BLaER1 (cell line): Measurements from ENCODE around the gene MSANTD1.

ENCODE experiments used
- H3K27ac ChIP-seq: shearing (Covaris generic); formaldehyde crosslinking; 2 replicates; pipeline ENCODE4 v1.8.1; 2022
- H3K27me3 ChIP-seq: shearing (Covaris generic); formaldehyde crosslinking; 2 replicates; pipeline ENCODE4 v1.8.1; 2022
- H3K36me3 ChIP-seq: shearing (Covaris generic); formaldehyde crosslinking; 2 replicates; pipeline ENCODE4 v1.8.1; 2022
- H3K4me1 ChIP-seq: shearing (Covaris generic); formaldehyde crosslinking; 2 replicates; pipeline ENCODE4 v1.8.1; 2022
- H3K4me2 ChIP-seq: shearing (Covaris generic); formaldehyde crosslinking; 2 replicates; pipeline ENCODE4 v1.8.1; 2022
- H3K4me3 ChIP-seq: shearing (Covaris generic); formaldehyde crosslinking; 2 replicates; pipeline ENCODE4 v1.8.1; 2022
- H3K9ac ChIP-seq: shearing (Covaris generic); formaldehyde crosslinking; 2 replicates; pipeline ENCODE4 v1.8.1; 2022
- H3K9me3 ChIP-seq: shearing (Covaris generic); formaldehyde crosslinking; 2 replicates; pipeline ENCODE4 v1.8.1; 2022
- H4K20me1 ChIP-seq: shearing (Covaris generic); formaldehyde crosslinking; 2 replicates; pipeline ENCODE4 v1.8.1; 2022
- Cebpa-rat ChIP-seq: shearing (Covaris generic); IDR thresholded peaks from 2 replicates; pipeline ENCODE4 v1.8.1; 2022

Gene MSANTD1

DNA sequence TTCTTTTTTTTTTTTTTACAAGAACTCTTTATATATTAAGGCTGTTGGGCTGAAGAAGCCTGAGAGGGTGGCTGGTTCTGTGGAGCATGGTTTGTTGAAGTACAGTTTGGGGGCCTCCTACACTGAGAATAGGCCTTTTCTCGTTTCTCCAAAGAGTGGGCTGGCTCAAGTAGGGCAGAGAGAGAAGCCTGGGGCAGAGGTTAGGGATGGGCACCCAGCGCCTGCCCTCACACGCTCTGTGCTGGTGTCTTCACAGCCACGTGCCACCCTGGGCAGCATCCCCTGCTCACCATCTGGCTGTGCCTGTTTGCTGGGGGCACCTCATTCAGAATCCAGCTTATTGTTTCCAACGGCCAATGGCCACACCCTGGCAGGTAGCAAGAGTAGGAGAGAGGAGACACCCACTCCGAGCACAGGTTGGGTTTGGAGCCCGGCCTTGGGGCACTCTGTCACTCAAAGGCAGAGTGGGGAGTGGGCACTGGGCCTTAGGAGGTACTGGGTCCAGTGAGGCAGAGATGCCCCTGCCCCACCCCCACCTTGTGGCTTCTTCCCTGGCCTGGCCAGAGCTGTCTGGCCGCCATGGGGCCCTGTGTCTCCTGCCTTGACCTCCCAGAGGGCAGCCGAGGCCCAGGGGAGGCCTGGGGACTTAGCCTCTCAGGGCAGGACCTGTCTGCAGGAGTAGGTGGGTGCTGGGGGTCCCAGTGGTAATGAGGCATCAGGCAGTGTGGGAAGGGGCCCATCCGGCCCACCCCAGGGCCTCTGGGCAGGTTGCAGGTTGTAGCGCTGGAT lies 2.9 kb downstream of the MSANTD1 start:
- H3K4me1 ChIP-seq, result peaks cover 64% of the 10 kb centered on the region
- H3K27me3 ChIP-seq, result no peaks in the 10 kb centered on the region
- H3K36me3 ChIP-seq, result 0 out of 2 replicates have a peak, but pooled peaks cover 4% of the 10 kb centered on the region
- H3K27ac ChIP-seq, result peak overlapping the region; percentile 62
- no peak overlapping the region for H3K4me3 ChIP-seq
- H3K4me2 ChIP-seq, result peak overlapping the region; percentile 62
- H4K20me1 ChIP-seq, result no peaks in the 10 kb centered on the region
- H3K9ac ChIP-seq, result peak overlapping the region; percentile 24; the same call in 1 of the 2 replicates
- no peaks in the 10 kb centered on the region for H3K9me3 ChIP-seq
- TF ChIP-seq Cebpa-rat, result no peak

DNA sequence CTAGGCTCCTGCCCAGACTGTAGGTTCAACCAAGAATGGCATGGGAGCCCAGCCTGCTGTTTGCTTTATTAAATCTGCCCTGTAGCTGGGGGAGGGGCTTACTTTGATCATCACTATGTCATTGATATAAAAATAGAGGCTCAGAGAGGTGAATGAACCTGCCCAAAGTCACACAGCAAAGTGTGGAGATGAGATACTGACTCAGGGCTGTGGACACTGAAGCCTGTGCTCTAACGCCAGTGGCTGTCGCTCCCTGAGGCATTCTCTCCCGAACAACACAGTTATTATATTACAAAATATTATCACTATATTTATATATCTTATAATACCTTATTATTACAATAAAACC lies 3.5 kb downstream of the MSANTD1 start:
- Histone ChIP-seq H3K4me3 (no peak overlapping the region), H3K4me1 (peaks cover 66% of the 10 kb centered on the region), H3K27ac (peak overlapping the region; percentile 62), H3K36me3 (0 out of 2 replicates have a peak, but pooled peaks cover 4% of the 10 kb centered on the region), H3K4me2 (no peak overlapping the region), H3K27me3 (no peaks in the 10 kb centered on the region), H4K20me1 (no peaks in the 10 kb centered on the region), H3K9ac (no peak overlapping the region), H3K9me3 (no peaks in the 10 kb centered on the region)
- TF ChIP-seq Cebpa-rat, result no peak

DNA sequence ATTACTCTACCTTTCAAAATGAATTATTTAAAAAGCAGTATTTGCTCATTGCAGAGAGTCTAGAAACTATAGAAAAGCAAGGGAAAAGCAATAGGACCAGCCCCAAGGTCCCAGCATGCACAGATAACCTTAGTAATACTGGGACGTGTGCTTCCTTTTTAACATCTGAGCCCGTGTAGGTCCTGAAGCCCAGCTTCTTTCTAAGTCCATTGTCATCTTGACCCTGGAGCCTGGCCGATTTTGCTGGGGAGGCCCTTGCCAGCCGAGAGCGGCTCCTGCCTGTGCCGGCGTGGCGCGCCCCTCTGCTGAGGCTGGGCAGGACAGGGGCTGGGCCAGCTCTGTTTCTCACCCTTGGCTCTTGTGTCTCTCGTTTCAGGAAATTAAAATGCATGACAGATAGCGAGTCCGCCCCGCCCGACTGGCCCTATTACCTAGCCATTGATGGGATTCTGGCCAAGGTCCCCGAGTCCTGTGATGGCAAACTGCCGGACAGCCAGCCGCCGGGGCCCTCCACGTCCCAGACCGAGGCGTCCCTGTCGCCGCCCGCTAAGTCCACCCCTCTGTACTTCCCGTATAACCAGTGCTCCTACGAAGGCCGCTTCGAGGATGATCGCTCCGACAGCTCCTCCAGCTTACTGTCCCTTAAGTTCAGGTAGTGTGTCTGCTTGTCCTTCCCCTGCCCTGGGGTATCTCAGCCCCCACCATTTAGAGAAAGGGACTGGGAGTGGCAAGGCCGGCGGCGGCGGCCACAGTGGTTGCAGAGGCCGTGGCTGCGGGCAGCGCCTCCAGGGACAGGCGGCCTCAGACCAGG lies 4.1 kb downstream of the MSANTD1 start:
- no peak overlapping the region for H3K4me3 ChIP-seq
- no peak overlapping the region for H3K4me2 ChIP-seq
- no peaks in the 10 kb centered on the region for H3K27me3 ChIP-seq
- H3K27ac ChIP-seq, result no peak overlapping the region
- 0 out of 2 replicates have a peak, but pooled peaks cover 4% of the 10 kb centered on the region for H3K36me3 ChIP-seq
- H3K9ac ChIP-seq, result no peak overlapping the region
- H3K9me3 ChIP-seq, result no peaks in the 10 kb centered on the region
- H3K4me1 ChIP-seq, result peaks cover 71% of the 10 kb centered on the region
- TF ChIP-seq Cebpa-rat, result no peak
- no peaks in the 10 kb centered on the region for H4K20me1 ChIP-seq

DNA sequence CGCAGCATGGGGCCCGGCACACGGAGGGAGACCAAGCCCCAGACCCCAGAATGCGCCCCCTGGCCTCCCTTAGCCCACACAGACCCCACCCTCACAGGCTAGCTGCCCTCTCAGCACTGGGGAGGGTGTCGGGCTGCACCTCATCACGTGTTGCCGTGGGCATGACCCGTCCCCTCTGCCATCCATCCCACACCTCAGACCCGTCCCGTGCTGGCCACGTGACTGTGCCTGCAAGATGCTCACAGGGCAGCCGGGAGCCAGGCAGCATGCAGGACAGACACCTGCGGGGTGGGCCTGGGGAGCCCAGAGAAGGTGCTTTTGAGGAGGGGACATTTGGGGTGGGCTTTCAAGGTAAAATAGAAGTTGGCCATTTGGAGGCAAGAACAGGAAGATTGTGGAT lies 4.8 kb downstream of the MSANTD1 start:
- no peak overlapping the region for H3K4me3 ChIP-seq
- no peaks in the 10 kb centered on the region for H3K9me3 ChIP-seq
- H3K4me2 ChIP-seq, result no peak overlapping the region
- 0 out of 2 replicates have a peak, but pooled peaks cover 4% of the 10 kb centered on the region for H3K36me3 ChIP-seq
- H3K27ac ChIP-seq, result no peak overlapping the region
- H3K27me3 ChIP-seq, result no peaks in the 10 kb centered on the region
- no peaks in the 10 kb centered on the region for H4K20me1 ChIP-seq
- H3K9ac ChIP-seq, result no peak overlapping the region
- H3K4me1 ChIP-seq, result peaks cover 74% of the 10 kb centered on the region
- TF ChIP-seq Cebpa-rat, result no peak

DNA sequence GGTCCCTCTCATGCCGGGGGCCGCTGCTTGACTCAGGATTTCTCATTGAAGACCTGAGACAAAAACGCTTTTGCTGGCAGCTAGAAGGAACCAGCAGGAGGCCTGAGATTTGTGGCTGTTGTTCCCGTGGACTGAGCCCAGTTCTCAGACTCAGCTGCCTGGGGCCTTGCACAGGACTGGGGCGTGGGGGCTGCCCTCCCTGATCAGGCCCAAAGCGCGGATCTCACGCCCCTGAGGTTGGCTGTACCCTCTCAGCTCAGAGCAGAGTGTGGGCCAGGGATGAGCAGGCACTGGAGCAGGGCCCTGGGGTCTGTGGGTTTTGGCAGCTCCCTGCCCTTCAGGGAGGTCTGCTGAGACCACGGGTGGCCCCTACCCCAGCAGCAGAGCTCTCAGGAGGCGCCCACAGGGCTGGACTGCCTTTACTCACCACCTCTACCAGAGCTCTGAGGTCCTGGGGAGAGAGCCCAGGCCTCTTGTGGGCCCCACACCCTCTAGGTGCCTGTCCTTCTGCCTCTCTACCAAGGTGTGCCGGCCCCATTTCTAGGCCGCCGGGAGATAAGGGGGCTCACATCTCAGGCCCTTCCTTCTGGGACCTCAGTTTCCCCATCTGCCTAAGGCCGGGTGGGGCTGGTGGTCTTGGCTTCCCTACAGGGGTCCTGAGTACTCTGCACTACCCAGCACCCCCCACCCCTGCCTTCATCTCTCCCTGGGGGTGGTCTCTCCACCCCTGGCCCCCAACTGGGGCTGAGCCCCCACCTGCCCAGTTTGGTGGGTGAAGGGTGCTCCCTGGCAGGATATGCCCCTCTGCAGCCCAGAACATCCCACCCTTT lies 5.6 kb downstream of the MSANTD1 start:
- H4K20me1 ChIP-seq, result no peaks in the 10 kb centered on the region
- no peak overlapping the region for H3K9ac ChIP-seq
- no peaks in the 10 kb centered on the region for H3K27me3 ChIP-seq
- H3K4me2 ChIP-seq, result no peak overlapping the region
- no peak for TF ChIP-seq Cebpa-rat
- H3K27ac ChIP-seq, result peak overlapping the region; percentile 53; the same call in 1 of the 2 replicates
- H3K4me1 ChIP-seq, result peaks cover 74% of the 10 kb centered on the region
- H3K36me3 ChIP-seq, result 0 out of 2 replicates have a peak, but pooled peaks cover 4% of the 10 kb centered on the region
- H3K4me3 ChIP-seq, result no peak overlapping the region
- no peaks in the 10 kb centered on the region for H3K9me3 ChIP-seq

DNA sequence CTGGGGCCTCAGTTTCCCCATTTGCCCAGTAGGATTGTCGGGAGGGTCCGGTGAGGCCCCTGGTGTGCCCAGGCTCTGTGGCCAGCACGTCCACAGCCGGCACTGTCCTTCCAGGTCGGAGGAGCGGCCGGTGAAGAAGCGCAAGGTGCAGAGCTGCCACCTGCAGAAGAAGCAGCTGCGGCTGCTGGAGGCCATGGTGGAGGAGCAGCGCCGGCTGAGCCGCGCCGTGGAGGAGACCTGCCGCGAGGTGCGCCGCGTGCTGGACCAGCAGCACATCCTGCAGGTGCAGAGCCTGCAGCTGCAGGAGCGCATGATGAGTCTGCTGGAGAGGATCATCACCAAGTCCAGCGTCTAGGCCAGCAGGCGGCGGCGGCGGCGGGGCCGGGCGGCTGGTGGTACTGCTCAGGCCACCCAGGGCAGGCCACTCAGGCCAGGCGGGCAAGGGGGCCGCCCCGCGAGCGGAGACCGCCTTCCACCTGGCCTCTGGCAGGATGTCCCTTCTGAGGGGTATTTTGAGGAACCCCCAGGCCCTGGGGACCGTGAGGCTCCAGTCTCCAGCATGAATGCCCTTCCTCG lies 6.7 kb downstream of the MSANTD1 start:
- Histone ChIP-seq H3K4me1 (peaks cover 67% of the 10 kb centered on the region), H3K27me3 (no peaks in the 10 kb centered on the region), H3K36me3 (0 out of 2 replicates have a peak, but pooled peaks cover 4% of the 10 kb centered on the region), H3K4me3 (no peak overlapping the region), H4K20me1 (no peaks in the 10 kb centered on the region), H3K9me3 (no peaks in the 10 kb centered on the region), H3K27ac (no peak overlapping the region), H3K4me2 (peak overlapping the region; percentile 89; the same call in 1 of the 2 replicates), H3K9ac (no peak overlapping the region)
- TF ChIP-seq Cebpa-rat, result no peak

DNA sequence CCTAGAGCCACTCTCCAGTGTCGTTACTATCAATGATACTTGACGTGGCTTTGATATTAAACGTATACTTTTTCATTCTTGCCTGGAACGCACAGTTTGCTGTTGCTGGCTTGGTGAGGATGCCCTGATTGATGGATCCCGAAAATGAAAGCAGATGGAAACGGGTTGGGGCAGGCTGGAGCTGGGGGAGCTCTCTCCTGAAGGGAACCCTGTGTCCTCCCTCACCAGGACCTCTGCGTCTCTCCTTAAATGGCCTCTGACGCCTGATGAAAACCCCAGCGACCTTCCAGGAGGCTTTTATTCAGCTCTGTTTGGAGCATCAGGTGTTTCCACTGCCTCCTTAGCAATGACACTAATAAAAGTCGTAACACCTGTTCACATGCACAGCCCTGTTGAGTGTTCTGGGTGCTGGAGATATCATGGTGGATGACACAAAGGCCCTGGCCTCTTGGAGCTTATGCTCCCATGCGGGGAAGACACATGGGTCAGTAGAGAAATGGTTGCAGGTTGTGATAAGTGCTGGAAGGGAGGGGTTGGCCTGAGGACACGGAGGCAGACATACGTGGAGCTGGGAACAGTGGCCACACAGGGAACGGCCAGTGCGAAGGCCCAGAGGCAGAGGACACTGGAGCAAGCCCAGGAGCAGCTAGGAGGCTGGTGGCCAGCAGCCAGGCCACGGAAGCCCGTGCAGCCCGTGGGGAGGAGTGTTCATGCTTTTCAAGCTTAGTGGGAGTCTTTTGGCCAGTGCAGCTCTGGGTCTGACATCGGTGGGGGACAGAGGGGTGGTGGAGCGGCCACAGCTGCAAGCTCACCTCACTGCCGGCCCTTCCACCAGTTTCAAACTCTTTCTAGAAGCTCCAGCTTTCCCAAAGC lies 7.5 kb downstream of the MSANTD1 start:
- no peaks in the 10 kb centered on the region for H3K9me3 ChIP-seq
- H3K27ac ChIP-seq, result peak overlapping the region; percentile 74
- peak overlapping the region; percentile 89 for H3K4me2 ChIP-seq
- no peaks in the 10 kb centered on the region for H3K27me3 ChIP-seq
- H3K36me3 ChIP-seq, result 0 out of 2 replicates have a peak, but pooled peaks cover 4% of the 10 kb centered on the region
- no peak overlapping the region for H3K4me3 ChIP-seq
- no peak for TF ChIP-seq Cebpa-rat
- H3K9ac ChIP-seq, result no peak overlapping the region
- H3K4me1 ChIP-seq, result peaks cover 63% of the 10 kb centered on the region
- no peaks in the 10 kb centered on the region for H4K20me1 ChIP-seq

DNA sequence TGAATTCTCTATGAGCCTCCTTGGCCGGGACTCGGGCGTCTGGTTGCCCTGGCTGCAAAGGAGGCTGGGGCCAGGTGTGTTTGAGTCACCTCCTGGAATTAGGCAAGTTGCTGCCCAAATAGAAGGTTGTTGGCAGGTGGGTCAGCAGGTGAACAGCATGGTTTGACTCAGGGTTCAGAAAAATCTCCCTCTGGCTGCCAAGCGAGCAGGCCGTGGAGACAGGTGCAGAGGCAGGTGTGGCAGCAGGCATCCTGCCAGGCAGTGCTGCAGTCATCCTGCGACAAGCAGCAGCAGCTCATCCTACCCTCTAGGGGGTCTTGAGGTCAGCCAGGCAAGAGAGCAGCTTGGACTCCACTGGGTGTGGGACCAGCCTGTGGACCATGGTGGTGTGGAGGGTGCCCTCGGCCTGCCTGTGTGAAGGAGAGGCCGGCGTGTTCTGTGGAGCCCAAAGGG lies 8.2 kb downstream of the MSANTD1 start:
- TF ChIP-seq Cebpa-rat, result no peak
- Histone ChIP-seq H3K9me3 (no peaks in the 10 kb centered on the region), H3K4me1 (peaks cover 63% of the 10 kb centered on the region), H3K36me3 (0 out of 2 replicates have a peak, but pooled peaks cover 4% of the 10 kb centered on the region), H3K4me2 (peak overlapping the region; percentile 89), H3K27me3 (no peaks in the 10 kb centered on the region), H3K27ac (peak overlapping the region; percentile 74), H3K9ac (peak overlapping the region; percentile 49; the same call in 1 of the 2 replicates), H4K20me1 (no peaks in the 10 kb centered on the region), H3K4me3 (no peak overlapping the region)
